Subcutaneous adipose tissue (tissue), 4 donors: ENCODE results near the gene SLC22A12. TPM values are rescaled to one million over a fixed set of nuclear protein-coding genes. Genes with fewer than 3 reads are reported as not detected.

Experiments
- total RNA-seq, 4 donors: library from RNA; depleted of rRNA; stranded (reverse); fragments of >200 nt; gene quantifications; one replicate each; pipeline ENCODE4 v1.1.0, GENCODE V29; 2016
- TF ChIP-seq, protein P1 (sequence below): fragments of 450-650 bp; IDR thresholded peaks from one replicate; pipeline ENCODE4 v1.5.1; 2016; ENCODE audit warnings: low read depth, mild to moderate bottlenecking, control low read depth, antibody characterized with exemption, moderate library complexity

Gene SLC22A12
- total RNA-seq, 4 donors from 2014 or later: not detected

DNA sequence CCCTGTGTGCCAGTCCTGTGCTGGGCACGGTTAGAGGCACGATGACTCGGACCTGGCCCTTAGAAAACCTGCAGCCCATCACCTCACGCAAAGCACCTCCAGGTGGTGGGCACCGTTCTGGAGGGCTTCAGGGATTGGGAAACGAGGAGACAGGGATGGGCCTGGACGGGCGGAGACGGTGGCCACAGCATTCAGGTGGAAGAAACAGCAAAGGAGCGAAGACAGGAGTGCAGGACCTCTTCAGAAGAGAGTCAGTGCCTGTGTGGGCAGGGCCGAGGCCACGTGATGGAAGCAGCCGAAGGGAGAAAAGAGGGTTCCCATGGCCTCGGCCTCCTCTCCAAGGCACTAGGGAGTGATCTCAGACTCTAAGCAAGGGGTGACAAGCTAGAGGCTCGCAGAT lies 8.1 kb upstream of the SLC22A12 start:
- TF ChIP-seq, protein P1, sequence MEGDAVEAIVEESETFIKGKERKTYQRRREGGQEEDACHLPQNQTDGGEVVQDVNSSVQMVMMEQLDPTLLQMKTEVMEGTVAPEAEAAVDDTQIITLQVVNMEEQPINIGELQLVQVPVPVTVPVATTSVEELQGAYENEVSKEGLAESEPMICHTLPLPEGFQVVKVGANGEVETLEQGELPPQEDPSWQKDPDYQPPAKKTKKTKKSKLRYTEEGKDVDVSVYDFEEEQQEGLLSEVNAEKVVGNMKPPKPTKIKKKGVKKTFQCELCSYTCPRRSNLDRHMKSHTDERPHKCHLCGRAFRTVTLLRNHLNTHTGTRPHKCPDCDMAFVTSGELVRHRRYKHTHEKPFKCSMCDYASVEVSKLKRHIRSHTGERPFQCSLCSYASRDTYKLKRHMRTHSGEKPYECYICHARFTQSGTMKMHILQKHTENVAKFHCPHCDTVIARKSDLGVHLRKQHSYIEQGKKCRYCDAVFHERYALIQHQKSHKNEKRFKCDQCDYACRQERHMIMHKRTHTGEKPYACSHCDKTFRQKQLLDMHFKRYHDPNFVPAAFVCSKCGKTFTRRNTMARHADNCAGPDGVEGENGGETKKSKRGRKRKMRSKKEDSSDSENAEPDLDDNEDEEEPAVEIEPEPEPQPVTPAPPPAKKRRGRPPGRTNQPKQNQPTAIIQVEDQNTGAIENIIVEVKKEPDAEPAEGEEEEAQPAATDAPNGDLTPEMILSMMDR: no peak

DNA sequence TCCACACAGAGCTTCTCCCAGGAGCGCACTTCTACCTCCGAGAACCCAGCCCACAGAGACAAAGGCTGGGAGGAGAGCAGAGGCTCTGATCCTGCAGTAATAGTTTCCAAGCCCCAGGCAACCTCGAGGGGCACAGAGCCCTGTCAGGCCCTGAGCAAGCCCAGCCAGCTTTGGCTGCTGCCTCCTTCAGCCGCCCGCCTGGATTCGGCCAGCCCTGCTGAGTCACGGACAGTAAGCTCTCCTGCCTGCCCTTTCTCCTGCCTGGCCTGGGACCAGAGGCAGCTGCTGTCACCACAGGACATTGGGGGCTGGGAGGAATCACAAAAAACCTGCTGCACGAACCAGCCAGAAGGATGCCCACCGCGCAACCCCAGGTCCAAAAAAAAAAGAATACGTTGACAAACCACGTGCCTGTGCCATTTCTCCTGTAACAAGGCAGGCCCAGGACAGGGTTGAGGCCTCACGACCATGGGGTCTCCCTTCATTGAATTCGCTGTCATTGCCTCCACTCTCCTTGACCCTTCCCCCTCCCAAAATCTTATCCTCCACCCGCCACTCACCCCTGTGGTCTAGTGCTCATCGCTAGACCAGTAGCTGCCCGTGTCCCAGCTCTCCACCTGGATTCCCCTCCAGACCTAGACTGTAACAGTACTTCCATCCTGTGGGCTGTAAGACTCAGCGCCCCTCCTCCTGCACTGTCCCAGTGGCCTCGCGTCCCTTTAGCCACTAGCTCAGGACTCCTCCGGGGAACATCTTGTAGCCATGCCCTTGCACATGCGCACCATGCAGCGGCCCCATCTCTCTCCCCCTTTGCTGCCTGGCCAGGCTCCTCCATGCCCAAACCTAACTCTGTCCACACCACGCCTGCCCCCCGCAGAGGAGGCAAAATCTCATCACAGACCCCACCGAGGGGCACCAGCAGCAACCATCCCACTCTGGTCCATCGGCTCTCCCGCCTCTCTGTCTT lies 7.4 kb upstream of the SLC22A12 start:
- TF ChIP-seq, protein P1: no peak

DNA sequence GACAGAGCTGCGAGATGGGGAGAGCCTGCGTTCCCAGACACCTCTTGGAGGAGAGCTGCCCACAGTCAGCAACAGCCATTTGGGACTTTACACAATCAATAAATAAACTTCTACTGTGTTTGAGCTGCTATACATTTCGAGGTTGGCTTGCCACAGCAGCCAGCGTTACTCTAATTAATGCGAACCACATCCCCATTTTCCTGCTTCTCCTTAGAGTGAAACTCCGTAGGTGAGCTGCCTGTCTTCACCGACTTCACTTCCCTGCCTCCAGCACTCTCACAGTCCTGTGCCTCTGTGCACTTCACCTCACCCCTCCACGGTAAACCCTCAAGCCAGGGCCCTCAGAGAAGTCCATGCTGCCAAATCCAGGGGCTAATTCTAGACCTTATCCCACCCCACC lies 5.9 kb upstream of the SLC22A12 start:
- TF ChIP-seq, protein P1: no peak

DNA sequence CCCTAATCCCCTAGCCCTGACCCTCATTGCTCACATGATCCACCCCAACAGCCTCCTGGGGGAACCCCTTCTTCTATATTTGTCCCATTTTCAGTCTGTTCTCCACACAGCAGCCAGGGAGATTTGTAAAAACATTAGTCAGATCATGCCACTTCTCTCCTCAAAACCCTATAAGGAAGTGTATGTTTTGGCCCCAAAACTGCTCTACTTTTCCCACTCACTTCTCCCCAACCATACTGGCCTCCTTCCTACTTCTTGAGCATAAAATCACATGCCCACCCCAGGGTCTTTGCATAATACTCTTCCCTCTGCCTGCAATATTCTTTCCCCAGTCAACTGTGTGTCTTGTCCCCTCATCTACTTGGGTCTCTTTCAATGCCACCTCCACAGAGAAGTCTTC lies 4.7 kb upstream of the SLC22A12 start:
- TF ChIP-seq, protein P1: no peak

DNA sequence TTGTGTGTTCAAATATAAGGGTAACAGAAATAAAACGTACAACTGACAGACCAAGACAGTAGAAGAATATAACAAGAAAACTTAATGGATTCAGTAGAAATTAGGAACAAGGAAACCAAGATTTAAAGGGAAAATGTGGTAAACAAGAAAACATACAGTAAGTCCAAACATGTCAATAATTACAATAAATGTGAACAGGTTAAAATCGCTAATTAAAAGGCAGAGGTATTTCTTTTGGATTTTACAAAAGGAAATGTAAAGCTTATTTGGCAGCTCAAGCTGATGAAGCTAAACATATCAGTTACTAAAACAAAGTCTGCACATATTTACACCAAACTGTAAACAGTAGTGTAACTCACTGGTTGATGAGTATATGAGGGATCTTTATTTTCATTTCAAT lies 2.3 kb upstream of the SLC22A12 start:
- TF ChIP-seq, protein P1: no peak

DNA sequence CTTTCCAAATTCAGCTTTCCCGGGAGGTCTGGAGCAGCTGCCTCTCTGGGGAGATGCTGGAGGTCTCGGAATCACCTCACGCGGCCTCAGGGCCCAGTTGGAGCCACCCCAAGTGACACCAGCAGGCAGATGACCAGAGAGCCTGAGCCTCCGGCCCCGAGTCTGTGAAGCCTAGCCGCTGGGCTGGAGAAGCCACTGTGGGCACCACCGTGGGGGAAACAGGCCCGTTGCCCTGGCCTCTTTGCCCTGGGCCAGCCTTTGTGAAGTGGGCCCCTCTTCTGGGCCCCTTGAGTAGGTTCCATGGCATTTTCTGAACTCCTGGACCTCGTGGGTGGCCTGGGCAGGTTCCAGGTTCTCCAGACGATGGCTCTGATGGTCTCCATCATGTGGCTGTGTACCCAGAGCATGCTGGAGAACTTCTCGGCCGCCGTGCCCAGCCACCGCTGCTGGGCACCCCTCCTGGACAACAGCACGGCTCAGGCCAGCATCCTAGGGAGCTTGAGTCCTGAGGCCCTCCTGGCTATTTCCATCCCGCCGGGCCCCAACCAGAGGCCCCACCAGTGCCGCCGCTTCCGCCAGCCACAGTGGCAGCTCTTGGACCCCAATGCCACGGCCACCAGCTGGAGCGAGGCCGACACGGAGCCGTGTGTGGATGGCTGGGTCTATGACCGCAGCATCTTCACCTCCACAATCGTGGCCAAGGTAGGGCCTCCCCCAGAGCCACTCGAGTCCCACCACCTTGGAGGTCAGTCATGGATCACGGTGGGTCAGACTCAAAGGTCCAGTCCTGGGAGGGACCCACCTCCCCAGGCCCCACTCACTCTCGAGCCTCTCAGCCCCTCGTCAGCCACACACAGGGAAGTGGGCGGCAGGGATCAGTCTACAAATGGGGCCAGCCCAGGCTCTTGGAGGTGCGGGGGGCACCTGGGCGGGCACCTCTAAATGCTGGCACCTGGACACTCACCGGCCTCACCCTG lies 525 bp downstream of the SLC22A12 start:
- TF ChIP-seq, protein P1: no peak

DNA sequence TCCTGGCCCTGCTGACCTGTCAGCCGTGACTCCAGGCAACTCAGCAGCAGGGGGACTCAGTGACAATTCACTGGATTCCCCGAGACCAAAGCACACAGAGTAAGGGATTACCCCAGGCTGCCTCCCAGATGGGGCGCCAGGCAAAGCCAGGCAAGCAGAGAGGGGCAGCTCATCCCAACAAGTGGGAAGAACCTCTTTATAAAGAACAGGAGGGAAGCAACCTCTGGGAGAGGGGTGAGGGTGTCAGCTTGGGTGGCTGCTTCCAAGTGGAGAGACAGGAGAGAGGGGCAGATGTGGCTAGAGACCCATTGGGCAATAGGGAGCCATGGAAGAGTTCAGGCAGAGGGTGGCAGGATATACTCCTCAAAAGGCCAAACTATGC lies 1.2 kb downstream of the SLC22A12 start:
- TF ChIP-seq, protein P1: no peak
